ENCODE data around the gene SLC35F1. TPM values are rescaled to one million over a fixed set of nuclear protein-coding genes. Genes with fewer than 3 reads are reported as not detected.

The SLC35F1 gene
- total RNA-seq, 1 donor from 2014 or later, result 112 TPM

GRCh38 chr6:118284736-118285360 lies 377.8 kb downstream of the SLC35F1 start:
- DNase-seq, result no peak

- DNase-seq, result no peak
These were observed 378.7 kb downstream of the SLC35F1 start for GRCh38 chr6:118285791-118286190.

GRCh38 chr6:118288355-118289124 lies 381.5 kb downstream of the SLC35F1 start:
- DNase-seq, result no peak

- no peak for DNase-seq
These were observed 385.5 kb downstream of the SLC35F1 start for GRCh38 chr6:118292558-118292957.

GRCh38 chr6:118294906-118295305 lies 387.8 kb downstream of the SLC35F1 start:
- DNase-seq, result no peak

- no peak for DNase-seq
These were observed 388.3 kb downstream of the SLC35F1 start for GRCh38 chr6:118295336-118295735.

- no peak for DNase-seq
These were observed 389.3 kb downstream of the SLC35F1 start for GRCh38 chr6:118296129-118296901.

GRCh38 chr6:118297821-118298220 lies 390.8 kb downstream of the SLC35F1 start:
- DNase-seq, result no peak

- no peak for DNase-seq
These were observed 391.7 kb downstream of the SLC35F1 start for GRCh38 chr6:118298476-118299427.

- DNase-seq, result no peak
These were observed 392.4 kb downstream of the SLC35F1 start for GRCh38 chr6:118299457-118299856.

- no peak for DNase-seq
These were observed 397.3 kb downstream of the SLC35F1 start for GRCh38 chr6:118304321-118304720.

- DNase-seq, result no peak
These were observed 398.0 kb downstream of the SLC35F1 start for GRCh38 chr6:118305081-118305480.

- no peak for DNase-seq
These were observed 399.6 kb downstream of the SLC35F1 start for GRCh38 chr6:118306392-118307238.

- DNase-seq, result no peak
These were observed 400.5 kb downstream of the SLC35F1 start for GRCh38 chr6:118307581-118307980.

GRCh38 chr6:118309337-118310093 lies 402.5 kb downstream of the SLC35F1 start:
- no peak for DNase-seq

- no peak for DNase-seq
These were observed 406.1 kb downstream of the SLC35F1 start for GRCh38 chr6:118313208-118313607.

GRCh38 chr6:118313762-118314161 lies 406.7 kb downstream of the SLC35F1 start:
- DNase-seq, result no peak

GRCh38 chr6:118316796-118317384 lies 409.8 kb downstream of the SLC35F1 start:
- DNase-seq, result no peak
